Measurements from ENCODE around the gene RTEL1.
"Not testable (repeated sequence)": the region's sequence is repeated elsewhere in the genome, so short reads cannot be mapped to it uniquely, and the experiment has no call there.

Gene RTEL1

DNA sequence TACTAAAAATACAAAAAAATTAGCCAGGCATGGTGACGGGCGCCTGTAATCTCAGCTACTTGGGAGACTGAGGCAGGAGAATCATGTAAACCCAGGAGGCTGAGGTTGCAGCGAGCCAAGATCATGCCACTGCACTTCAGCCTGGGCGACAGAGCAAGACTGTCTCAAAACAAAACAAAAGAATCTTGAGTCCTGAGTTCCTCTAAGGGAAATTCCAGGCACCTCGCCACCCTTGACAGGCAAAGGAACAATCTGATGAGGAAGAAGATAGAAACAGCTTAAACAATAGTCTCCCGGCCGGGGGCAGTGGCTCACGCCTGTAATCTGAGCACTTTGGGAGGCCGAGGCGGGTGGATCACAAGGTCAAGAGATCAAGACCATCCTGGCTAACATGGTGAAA lies 26.7 kb upstream of the RTEL1 start:
- not testable (repeated sequence) for H2BK120ac ChIP-seq (ENCODE audit: insufficient read depth, low read length, poor library complexity); H2BK12ac ChIP-seq (ENCODE audit: low read length); H3K9ac ChIP-seq (ENCODE audit: low read length); H3K36me3 ChIP-seq (ENCODE audit: control insufficient read depth in 1 of 2, insufficient read depth in 2 of 2, low read length in 2 of 2); H2BK5ac ChIP-seq (ENCODE audit: low read depth, low read length, poor library complexity); H4K91ac ChIP-seq (ENCODE audit: low read depth, low read length); H4K12ac ChIP-seq (ENCODE audit: low read depth, low read length); H3K79me1 ChIP-seq (ENCODE audit: low read length); H3K18ac ChIP-seq (ENCODE audit: low read length); H3K79me2 ChIP-seq (ENCODE audit: control insufficient read depth, insufficient read depth, low read length, poor library complexity); H2AK5ac ChIP-seq (ENCODE audit: low read length); H3K4me2 ChIP-seq (ENCODE audit: low read length); H4K8ac ChIP-seq (ENCODE audit: low read depth, low read length); H3K27ac ChIP-seq (ENCODE audit: low read depth, low read length); H2AFZ ChIP-seq (ENCODE audit: insufficient read depth, low read length, poor library complexity); H3K27me3 ChIP-seq (ENCODE audit: insufficient read depth, low read length); H3K14ac ChIP-seq (ENCODE audit: low read length); H3K4me3 ChIP-seq (ENCODE audit: low read depth, low read length); H3K9me3 ChIP-seq (ENCODE audit: insufficient read depth, low read depth, low read length); H3K23ac ChIP-seq (ENCODE audit: low read length); H3K4ac ChIP-seq (ENCODE audit: low read depth, low read length)
- no CpG with 5 or more reads among the region's 10 CpGs for WGBS (ENCODE audit: extremely low coverage, insufficient coverage, insufficient read length)
- H3K4me1 ChIP-seq (ENCODE audit: control insufficient read depth in 1 of 2, insufficient read depth in 2 of 2, low read length in 2 of 2), result peaks cover 13 to 17% of the 10 kb centered on the region in 2 experiments
- DNase-seq, result peak in 1 of 2 donors; percentile 57

DNA sequence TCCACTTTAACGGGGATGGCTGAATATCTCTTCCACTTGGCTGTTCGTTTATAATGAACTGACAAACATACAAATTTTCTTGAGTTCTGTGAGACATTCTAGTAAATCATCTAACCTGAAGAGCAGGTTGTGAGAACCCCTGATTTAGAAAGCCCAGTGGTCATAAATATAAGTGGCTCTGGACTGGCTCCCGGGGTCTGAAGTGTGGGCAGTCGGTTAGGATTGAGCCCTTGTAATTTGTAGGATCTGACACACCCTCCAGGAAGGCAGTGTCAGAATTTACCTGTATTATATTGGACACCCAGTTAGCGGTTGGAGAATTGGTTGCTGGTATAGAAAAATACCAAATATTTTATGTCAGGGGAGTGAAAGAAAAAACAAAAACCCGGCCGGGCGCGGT lies 24.4 kb upstream of the RTEL1 start:
- Histone ChIP-seq H3K4me3 (ENCODE audit: low read depth, low read length) (no peak overlapping the region), H2BK120ac (ENCODE audit: insufficient read depth, low read length, poor library complexity) (no peak overlapping the region), H3K23ac (ENCODE audit: low read length) (no peak overlapping the region), H3K4ac (ENCODE audit: low read depth, low read length) (no peak overlapping the region), H2AK5ac (ENCODE audit: low read length) (no peak overlapping the region), H3K27me3 (ENCODE audit: insufficient read depth, low read length) (no peaks in the 10 kb centered on the region), H4K8ac (ENCODE audit: low read depth, low read length) (no peak overlapping the region), H2AFZ (ENCODE audit: insufficient read depth, low read length, poor library complexity) (no peak overlapping the region), H4K91ac (ENCODE audit: low read depth, low read length) (no peak overlapping the region), H2BK5ac (ENCODE audit: low read depth, low read length, poor library complexity) (no peak overlapping the region), H3K4me1 (ENCODE audit: control insufficient read depth in 1 of 2, insufficient read depth in 2 of 2, low read length in 2 of 2) (peaks cover 6% of the 10 kb centered on the region in 2 experiments), H3K4me2 (ENCODE audit: low read length) (no peak overlapping the region), H3K27ac (ENCODE audit: low read depth, low read length) (no peak overlapping the region), H3K14ac (ENCODE audit: low read length) (no peak overlapping the region), H3K9ac (ENCODE audit: low read length) (no peak overlapping the region), H3K79me1 (ENCODE audit: low read length) (peaks cover 3% of the 10 kb centered on the region), H3K9me3 (ENCODE audit: insufficient read depth, low read depth, low read length) (peaks cover 2% of the 10 kb centered on the region), H4K12ac (ENCODE audit: low read depth, low read length) (no peak overlapping the region), H3K18ac (ENCODE audit: low read length) (no peak overlapping the region), H2BK12ac (ENCODE audit: low read length) (no peak overlapping the region), H3K79me2 (ENCODE audit: control insufficient read depth, insufficient read depth, low read length, poor library complexity) (no peaks in the 10 kb centered on the region), H3K36me3 (ENCODE audit: control insufficient read depth in 1 of 2, insufficient read depth in 2 of 2, low read length in 2 of 2) (no peaks in the 10 kb centered on the region)
- DNase-seq, result no peak
- no CpG with 5 or more reads among the region's 9 CpGs for WGBS (ENCODE audit: extremely low coverage, insufficient coverage, insufficient read length)

DNA sequence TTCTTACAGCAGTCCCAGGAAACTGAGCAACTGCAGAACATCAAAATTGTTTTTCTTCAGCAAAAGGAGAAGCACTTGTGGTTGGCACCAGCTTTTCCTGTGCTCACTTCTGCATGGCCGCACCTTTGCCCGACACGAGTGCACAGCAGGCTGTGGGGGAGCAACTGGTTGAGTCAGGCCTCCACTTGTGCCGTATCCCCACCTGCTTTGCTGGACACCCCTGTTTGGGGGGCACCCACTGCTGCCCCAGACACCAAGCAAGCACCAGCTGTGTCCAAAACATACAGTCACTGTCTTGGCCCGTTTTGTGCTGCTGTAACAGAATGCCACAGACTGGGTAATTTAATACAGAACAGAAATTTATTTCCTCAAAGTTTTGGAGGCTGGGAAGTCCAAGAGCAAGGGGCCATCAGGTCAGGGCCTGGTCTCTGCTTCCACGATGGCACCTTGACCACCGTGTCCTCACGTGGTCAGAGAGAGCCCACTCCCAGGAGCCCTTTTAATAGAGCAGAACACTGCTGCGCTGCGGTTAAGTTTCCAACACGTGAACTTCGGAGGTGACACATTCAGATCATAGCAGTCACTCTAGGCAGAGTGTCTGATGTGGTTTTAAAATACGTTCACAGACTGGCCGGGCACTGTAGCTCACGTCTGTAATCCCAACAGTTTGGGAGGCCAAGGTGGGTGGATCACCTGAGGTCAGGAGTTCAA lies 22.5 kb upstream of the RTEL1 start:
- Histone ChIP-seq H4K91ac (ENCODE audit: low read depth, low read length) (no peak overlapping the region), H2BK12ac (ENCODE audit: low read length) (no peak overlapping the region), H3K79me2 (ENCODE audit: control insufficient read depth, insufficient read depth, low read length, poor library complexity) (no peaks in the 10 kb centered on the region), H2AK5ac (ENCODE audit: low read length) (no peak overlapping the region), H3K23ac (ENCODE audit: low read length) (peak overlapping the region; percentile 35), H3K18ac (ENCODE audit: low read length) (no peak overlapping the region), H3K4ac (ENCODE audit: low read depth, low read length) (no peak overlapping the region), H2BK120ac (ENCODE audit: insufficient read depth, low read length, poor library complexity) (no peak overlapping the region), H3K79me1 (ENCODE audit: low read length) (no peaks in the 10 kb centered on the region), H3K27me3 (ENCODE audit: insufficient read depth, low read length) (no peaks in the 10 kb centered on the region), H3K9ac (ENCODE audit: low read length) (no peak overlapping the region), H2BK5ac (ENCODE audit: low read depth, low read length, poor library complexity) (no peak overlapping the region), H3K4me3 (ENCODE audit: low read depth, low read length) (peak overlapping the region; percentile 37), H4K12ac (ENCODE audit: low read depth, low read length) (no peak overlapping the region), H3K4me2 (ENCODE audit: low read length) (no peak overlapping the region), H3K36me3 (ENCODE audit: control insufficient read depth in 1 of 2, insufficient read depth in 2 of 2, low read length in 2 of 2) (no peaks in the 10 kb centered on the region), H4K8ac (ENCODE audit: low read depth, low read length) (no peak overlapping the region), H3K14ac (ENCODE audit: low read length) (no peak overlapping the region), H2AFZ (ENCODE audit: insufficient read depth, low read length, poor library complexity) (no peak overlapping the region), H3K4me1 (ENCODE audit: control insufficient read depth in 1 of 2, insufficient read depth in 2 of 2, low read length in 2 of 2) (peaks cover 0 to 6% of the 10 kb centered on the region in 2 experiments), H3K9me3 (ENCODE audit: insufficient read depth, low read depth, low read length) (peaks cover 2% of the 10 kb centered on the region), H3K27ac (ENCODE audit: low read depth, low read length) (no peak overlapping the region)
- no peak for DNase-seq
- WGBS (ENCODE audit: extremely low coverage, insufficient coverage, insufficient read length), result no CpG with 5 or more reads among the region's 15 CpGs

DNA sequence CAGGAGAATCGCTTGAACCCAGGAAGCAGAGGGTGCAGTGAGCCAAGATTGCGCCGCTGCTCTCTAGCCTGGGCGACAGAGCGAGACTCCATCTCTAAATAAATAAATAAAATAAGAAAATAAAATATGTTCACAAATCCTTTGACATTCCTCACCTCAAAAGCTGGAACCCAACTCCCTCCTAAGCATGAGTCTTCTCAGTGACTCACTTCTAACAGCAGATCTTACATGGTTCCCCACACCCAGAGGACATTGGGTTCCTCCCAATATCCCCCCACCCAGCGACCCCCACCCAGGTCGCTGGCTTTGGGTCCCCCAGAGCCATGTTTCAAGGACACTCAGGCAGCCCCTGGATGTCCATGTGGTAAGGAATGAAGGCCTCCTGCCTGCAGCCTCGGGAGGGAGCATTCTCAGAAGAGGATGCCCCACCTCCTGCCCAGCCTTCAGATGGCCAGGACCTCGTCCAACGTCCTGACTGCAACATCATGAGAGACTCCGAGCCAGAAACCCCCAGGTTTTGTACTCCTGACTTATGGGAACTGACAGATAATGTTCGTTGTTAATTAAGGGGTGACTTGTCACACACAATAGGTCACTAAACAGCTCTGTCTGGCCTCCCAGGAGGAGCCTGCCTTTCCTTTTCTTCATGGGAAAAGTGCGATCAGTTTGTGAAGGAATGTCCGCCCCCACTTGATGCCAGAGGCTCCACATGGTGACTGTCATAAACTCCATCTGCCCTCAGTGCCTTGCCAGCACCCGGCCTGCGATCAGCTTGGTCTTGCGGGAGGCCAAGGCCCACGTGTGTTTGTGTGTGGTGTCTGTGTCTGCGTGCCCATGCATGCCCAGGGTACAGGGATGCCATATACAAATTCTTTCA lies 21.1 kb upstream of the RTEL1 start:
- H3K79me1 ChIP-seq (ENCODE audit: low read length), result peaks cover 3% of the 10 kb centered on the region
- no peak overlapping the region for H3K27ac ChIP-seq (ENCODE audit: low read depth, low read length)
- H4K12ac ChIP-seq (ENCODE audit: low read depth, low read length), result no peak overlapping the region
- H3K79me2 ChIP-seq (ENCODE audit: control insufficient read depth, insufficient read depth, low read length, poor library complexity), result no peaks in the 10 kb centered on the region
- H4K8ac ChIP-seq (ENCODE audit: low read depth, low read length), result no peak overlapping the region
- peaks cover 2% of the 10 kb centered on the region for H3K9me3 ChIP-seq (ENCODE audit: insufficient read depth, low read depth, low read length)
- no peak overlapping the region for H3K4me3 ChIP-seq (ENCODE audit: low read depth, low read length)
- peaks cover 0 to 5% of the 10 kb centered on the region in 2 experiments for H3K4me1 ChIP-seq (ENCODE audit: control insufficient read depth in 1 of 2, insufficient read depth in 2 of 2, low read length in 2 of 2)
- no peak for DNase-seq
- no peak overlapping the region for H3K4me2 ChIP-seq (ENCODE audit: low read length)
- H3K27me3 ChIP-seq (ENCODE audit: insufficient read depth, low read length), result no peaks in the 10 kb centered on the region
- no peak overlapping the region for H4K91ac ChIP-seq (ENCODE audit: low read depth, low read length)
- no peak overlapping the region for H3K4ac ChIP-seq (ENCODE audit: low read depth, low read length)
- no peaks in the 10 kb centered on the region for H3K36me3 ChIP-seq (ENCODE audit: control insufficient read depth in 1 of 2, insufficient read depth in 2 of 2, low read length in 2 of 2)
- no peak overlapping the region for H3K23ac ChIP-seq (ENCODE audit: low read length)
- H3K9ac ChIP-seq (ENCODE audit: low read length), result no peak overlapping the region
- WGBS (ENCODE audit: extremely low coverage, insufficient coverage, insufficient read length), result no CpG with 5 or more reads among the region's 19 CpGs
- no peak overlapping the region for H3K18ac ChIP-seq (ENCODE audit: low read length)
- no peak overlapping the region for H2BK5ac ChIP-seq (ENCODE audit: low read depth, low read length, poor library complexity)
- no peak overlapping the region for H2AFZ ChIP-seq (ENCODE audit: insufficient read depth, low read length, poor library complexity)
- H3K14ac ChIP-seq (ENCODE audit: low read length), result no peak overlapping the region
- H2BK120ac ChIP-seq (ENCODE audit: insufficient read depth, low read length, poor library complexity), result no peak overlapping the region
- H2AK5ac ChIP-seq (ENCODE audit: low read length), result no peak overlapping the region
- no peak overlapping the region for H2BK12ac ChIP-seq (ENCODE audit: low read length)

Data from trophoblast cell (in vitro differentiated cells and primary cell).